Esophagus muscularis mucosa (tissue), 3 donors: ENCODE measurements around the gene RALGAPA1.

Experiments
- CTCF ChIP-seq, 3 experiments: fragments of 200-600 bp in 2 of 3; fragments of 450-650 bp in 1 of 3; sonication (generic) in 2 of 3; IDR thresholded peaks; one replicate each; pipeline ENCODE4 v1.5.1; 2017 to 2019; ENCODE audit warnings: antibody characterized with exemption in 3 of 3, mild to moderate bottlenecking in 2 of 3, moderate library complexity in 1 of 3
- EP300 ChIP-seq: sonication (generic); formaldehyde crosslinking; IDR thresholded peaks from one replicate; pipeline ENCODE4 v1.6.1; 2017; ENCODE audit warnings: antibody characterized with exemption

DNA sequence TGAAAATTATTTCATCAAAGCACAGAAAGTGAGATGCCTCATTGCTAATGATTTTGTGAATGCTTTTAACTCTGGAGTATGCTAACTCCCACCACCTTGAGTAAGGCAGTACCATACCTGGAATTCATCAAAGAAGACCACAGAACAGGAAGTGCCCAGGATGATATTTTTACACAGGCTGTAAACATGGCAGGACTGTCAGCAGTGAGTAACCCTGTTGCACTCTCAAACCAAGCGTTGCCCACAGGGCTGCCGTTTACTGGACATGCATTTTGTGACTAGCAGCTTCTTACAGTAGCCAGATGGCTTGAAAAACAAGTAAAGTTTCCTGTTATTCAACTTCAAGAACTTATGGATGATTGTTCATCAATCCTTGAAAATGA is 42.4 kb downstream of the RALGAPA1 start:
- TF ChIP-seq CTCF (IDR thresholded peaks at IDR 0.05), result no peak
- TF ChIP-seq EP300, result no peak
